Activated naive CD4-positive, alpha-beta T cell treated with anti-CD3 and anti-CD28 coated beads, Interleukin-2, amount 50 U/mL, for 72 hours (primary cell): ENCODE data around the gene TPK1. TPM values are rescaled to one million over a fixed set of nuclear protein-coding genes. Genes with fewer than 3 reads are reported as not detected.

Experiments
- ATAC-seq, 2 donors: fragments of 150-1000 bp; cut with Tn5 transposase; 2 replicates each; pipeline ENCODE4 v1.10.0; 2021; ENCODE audit warnings: mild to moderate bottlenecking in 2 of 2, moderate library complexity in 2 of 2
- DNase-seq, 2 donors: peaks; one replicate each; pipeline ENCODE4 v3.0.0; 2021 to 2022; ENCODE audit warnings: low spot score in 2 of 2
- H3K27ac Mint-ChIP-seq, 2 donors: one replicate each; pipeline ENCODE4 v1.8.0; 2022; ENCODE audit warnings: mild to moderate bottlenecking in 2 of 2, mixed read lengths in 2 of 2
- H3K36me3 Mint-ChIP-seq, 2 donors: one replicate each; pipeline ENCODE4 v1.8.0; 2022; ENCODE audit warnings: mixed read lengths in 2 of 2
- H3K9me3 Mint-ChIP-seq, 2 donors: one replicate each; pipeline ENCODE4 v1.8.0; 2022; ENCODE audit warnings: mixed read lengths in 2 of 2
- total RNA-seq, 2 donors: library from RNA; stranded (reverse); gene quantifications; one replicate each; pipeline ENCODE4 v1.2.3, GENCODE V29; 2022

Gene TPK1
- total RNA-seq, 2 donors from 2014 or later = 20.8 to 23.1 TPM

GRCh38 chr7:144415858-144416257 is 420.0 kb downstream of the TPK1 start:
- H3K9me3 Mint-ChIP-seq = no peaks in the 10 kb centered on the region
- DNase-seq = no peak
- ATAC-seq = no peak

GRCh38 chr7:144414815-144415214 is 421.0 kb downstream of the TPK1 start:
- ATAC-seq (no peak), DNase-seq (no peak)
- Mint-ChIP-seq H3K36me3 (no peaks in the 10 kb centered on the region), H3K27ac (no peak overlapping the region), H3K9me3 (no peaks in the 10 kb centered on the region)

More at GRCh38 chr7:144415858-144416257, 420.0 kb downstream of the TPK1 start:
- Mint-ChIP-seq H3K27ac (no peak overlapping the region), H3K36me3 (no peaks in the 10 kb centered on the region)

- Mint-ChIP-seq H3K9me3 (no peaks in the 10 kb centered on the region), H3K27ac (no peak overlapping the region), H3K36me3 (no peaks in the 10 kb centered on the region)
- no peak for DNase-seq
- ATAC-seq = no peak
Observed at GRCh38 chr7:144410441-144410840, 425.4 kb downstream of the TPK1 start.

DNA sequence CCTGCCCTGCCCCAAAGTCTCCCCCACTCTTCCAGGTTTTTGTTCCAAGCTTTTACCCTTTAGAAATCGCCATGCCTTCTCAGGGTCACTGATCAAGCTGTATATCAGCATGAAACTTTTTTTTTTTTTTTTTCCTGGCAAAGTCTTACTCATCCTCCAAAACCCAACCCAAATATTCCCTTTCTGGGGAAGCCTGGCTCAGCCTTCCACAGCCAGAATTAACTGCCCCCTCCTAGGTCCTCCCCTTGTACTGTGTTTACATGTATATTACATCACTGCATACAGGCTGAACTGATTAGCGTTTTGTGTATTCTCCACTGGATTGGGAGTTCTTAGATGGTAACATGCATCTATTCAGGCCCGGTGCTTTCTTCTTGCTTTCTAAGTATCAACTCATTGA is 427.7 kb downstream of the TPK1 start:
- Mint-ChIP-seq H3K27ac (no peak overlapping the region), H3K36me3 (no peaks in the 10 kb centered on the region), H3K9me3 (no peaks in the 10 kb centered on the region)
- DNase-seq (no peak), ATAC-seq (no peak)

- ATAC-seq (no peak), DNase-seq (no peak)
- no peaks in the 10 kb centered on the region for H3K36me3 Mint-ChIP-seq
- no peaks in the 10 kb centered on the region for H3K9me3 Mint-ChIP-seq
- H3K27ac Mint-ChIP-seq = no peak overlapping the region
Observed at GRCh38 chr7:144407266-144407931, 428.5 kb downstream of the TPK1 start.

- no peak for DNase-seq
- Mint-ChIP-seq H3K36me3 (no peaks in the 10 kb centered on the region), H3K9me3 (no peaks in the 10 kb centered on the region), H3K27ac (no peak overlapping the region)
- ATAC-seq = no peak
Observed at GRCh38 chr7:144404946-144405345, 430.9 kb downstream of the TPK1 start.

DNA sequence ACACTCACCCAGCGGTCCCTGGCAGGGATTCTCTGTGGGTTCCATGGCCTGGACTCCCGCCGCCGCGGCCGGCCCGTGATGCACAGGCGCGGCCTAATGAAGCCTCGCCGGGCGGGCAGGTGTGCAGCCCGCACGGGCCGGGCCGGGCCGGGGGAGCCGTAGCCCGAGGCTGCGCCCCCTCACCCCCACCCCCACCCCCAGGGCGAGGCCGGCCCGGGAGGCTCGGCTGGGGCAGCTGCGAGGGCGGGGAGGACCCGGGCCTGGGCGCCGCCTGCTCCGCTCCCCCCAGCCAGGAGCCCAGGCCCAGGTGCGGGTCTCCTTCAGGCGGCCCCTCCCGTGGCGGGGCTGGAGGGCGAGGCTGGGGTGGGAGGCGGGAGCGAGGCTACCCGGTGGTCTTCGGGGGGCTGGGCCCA is 432.2 kb downstream of the TPK1 start, which contains the start of gene NOBOX:
Gene NOBOX (minus strand): TSS at position 45 of the 413 bp plus-strand sequence.
- DNase-seq (no peak), ATAC-seq (no peak)

DNA sequence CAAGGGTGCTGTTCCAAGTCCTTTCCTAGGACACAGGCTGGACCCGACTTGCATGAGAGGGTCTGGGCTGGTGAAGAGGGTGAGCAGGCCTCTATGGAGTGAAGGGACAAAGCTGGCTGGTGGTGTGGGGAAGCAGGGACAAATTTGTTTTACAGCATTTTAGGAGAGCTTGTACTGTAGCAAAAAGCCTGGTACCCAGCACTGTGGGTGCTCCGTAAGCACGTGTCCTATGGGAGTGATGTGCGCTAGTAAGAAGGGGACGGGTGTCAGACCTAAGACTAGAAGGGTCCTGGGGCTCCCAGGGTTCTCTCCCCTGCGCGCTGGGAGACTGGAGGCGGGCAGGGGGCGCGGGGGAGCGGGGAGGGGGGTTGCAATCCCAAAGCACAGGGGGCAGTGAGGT is 432.8 kb downstream of the TPK1 start:
- no peak for DNase-seq
- H3K36me3 Mint-ChIP-seq = no peaks in the 10 kb centered on the region
- peak overlapping the region in 1 of 2 donors; percentile 58 for H3K27ac Mint-ChIP-seq
- no peaks in the 10 kb centered on the region for H3K9me3 Mint-ChIP-seq
- no peak for ATAC-seq

More for the DNA sequence above, 432.2 kb downstream of the TPK1 start, which contains the start of gene NOBOX:
- no peaks in the 10 kb centered on the region for H3K9me3 Mint-ChIP-seq
- no peaks in the 10 kb centered on the region for H3K36me3 Mint-ChIP-seq
- peak within 1 kb of the TSS in 1 of 2 donors; percentile 58 for H3K27ac Mint-ChIP-seq
